ENCODE results near the gene RBM4B.

The RBM4B gene

GRCh38 chr11:66706989-66707388 is 29.3 kb upstream of the RBM4B start:
- DNase-seq: no peak

DNA sequence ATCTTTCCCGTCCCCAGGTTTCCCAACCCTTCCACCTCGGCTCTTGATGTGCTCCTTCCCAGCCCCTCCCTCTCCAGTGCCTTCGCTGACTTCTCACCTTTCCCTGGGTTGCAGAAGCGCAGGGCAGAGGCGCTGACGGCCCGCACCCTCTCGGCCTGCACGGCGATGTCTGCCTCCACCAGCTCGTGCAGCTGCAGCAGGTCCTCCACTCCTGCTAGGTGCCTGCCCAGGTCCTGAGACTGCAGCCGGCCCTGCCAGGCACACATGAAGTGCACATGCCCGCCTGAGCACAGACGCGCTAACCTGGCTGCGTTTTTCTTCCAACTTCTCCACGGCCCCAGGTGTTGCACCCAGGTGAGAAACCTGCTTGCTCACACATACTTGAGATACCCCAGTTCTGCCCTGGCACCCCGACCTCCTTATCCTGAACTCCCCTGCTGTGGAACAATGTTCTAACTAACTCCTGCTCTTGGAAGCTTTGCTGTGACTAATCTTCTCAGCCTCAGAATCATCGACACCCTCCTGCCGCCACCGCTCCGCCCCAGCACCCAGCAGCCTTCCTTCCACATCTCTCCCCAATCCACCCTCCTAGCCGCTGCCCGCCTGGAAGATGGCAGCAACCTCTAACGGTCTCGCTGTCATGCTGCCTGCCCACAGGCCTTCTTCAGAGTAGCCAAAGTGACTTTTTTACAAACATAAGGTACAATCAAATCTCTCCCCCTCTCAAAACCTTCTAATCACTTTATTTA is 28.1 kb upstream of the RBM4B start:
- no peak for DNase-seq

GRCh38 chr11:66704659-66705360 is 27.1 kb upstream of the RBM4B start:
- no peak for DNase-seq

DNA sequence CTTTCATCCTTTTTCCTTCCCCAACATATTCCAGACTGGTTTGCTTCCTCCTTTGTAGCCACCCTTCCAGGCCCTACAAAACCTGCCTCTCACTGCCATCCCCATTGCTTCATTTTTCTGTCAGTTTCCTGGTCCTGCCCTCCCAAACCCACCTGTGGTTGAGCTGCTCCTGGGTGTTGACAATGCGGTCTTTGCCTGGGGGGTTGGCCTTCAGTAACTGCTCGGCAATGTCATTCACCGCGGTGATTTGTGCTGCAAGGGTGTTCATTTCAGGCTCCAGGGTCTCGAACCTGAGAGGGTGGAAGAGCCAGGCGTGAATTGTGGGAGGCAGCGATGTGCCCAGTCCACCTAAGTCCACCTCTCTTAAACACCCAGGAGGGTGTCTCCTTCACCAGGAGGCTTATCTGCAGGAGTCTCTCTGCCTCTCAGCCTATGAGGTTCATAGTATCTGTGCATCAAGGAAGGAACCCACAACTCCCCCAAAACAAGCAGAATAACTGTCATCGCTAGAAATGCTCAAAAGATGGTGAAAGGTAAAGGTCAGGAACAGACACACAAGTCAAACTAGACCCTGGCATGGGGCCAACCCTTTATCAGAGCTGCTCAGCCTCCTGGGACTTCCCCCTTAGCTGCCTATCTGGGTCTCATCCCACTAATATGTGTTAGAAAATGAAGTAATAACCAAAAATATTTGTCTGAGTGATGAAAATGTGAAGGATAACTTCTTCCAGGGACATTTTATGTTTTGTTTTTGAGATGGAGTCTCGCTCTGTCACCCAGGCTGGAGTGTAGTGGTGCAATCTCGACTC is 23.9 kb upstream of the RBM4B start:
- no peak for DNase-seq

DNA sequence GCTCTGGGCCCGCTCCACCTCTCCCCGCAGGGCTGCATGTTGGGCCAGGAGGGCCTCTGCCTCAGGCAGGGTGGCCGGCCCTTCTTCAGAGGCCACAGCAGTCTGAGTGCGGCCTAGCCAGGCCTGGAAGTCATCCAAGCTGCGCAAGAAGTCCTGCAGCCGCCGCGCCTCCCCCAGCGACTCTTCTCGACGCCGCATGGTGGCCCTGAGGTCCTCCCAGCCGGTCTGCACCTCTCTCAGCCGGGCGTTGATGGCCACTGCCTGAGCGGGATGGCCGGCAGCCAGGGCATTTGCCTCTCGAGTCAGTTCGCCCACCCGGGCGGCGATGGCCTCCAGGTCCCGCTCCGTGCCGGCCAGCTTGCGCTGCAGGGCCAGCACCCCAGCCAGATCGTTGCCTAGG is 23.1 kb upstream of the RBM4B start:
- DNase-seq: no peak

DNA sequence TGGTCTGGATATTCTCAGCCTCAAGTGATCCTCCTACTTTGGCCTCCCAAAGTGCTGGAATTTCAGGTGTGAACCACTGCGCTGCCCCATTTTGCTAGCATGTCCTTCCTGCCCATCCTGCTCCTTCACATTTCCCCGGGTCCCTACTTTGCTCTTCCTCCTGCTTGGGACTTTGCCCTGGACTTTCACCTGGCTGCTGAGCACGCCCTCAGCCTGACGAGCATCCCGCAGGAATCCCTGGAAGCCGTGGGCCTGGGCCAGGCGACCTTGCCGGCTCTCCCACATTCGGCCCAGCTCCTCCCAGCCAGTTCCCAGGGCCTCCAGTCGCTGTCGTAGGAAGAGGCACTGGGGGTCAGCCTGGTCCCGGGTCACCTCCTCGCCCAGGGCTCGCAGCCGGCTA is 22.6 kb upstream of the RBM4B start:
- no peak for DNase-seq

- DNase-seq: no peak
Measured at GRCh38 chr11:66698491-66698890, 20.8 kb upstream of the RBM4B start.

- DNase-seq: no peak
Measured at GRCh38 chr11:66697988-66698387, 20.3 kb upstream of the RBM4B start.

DNA sequence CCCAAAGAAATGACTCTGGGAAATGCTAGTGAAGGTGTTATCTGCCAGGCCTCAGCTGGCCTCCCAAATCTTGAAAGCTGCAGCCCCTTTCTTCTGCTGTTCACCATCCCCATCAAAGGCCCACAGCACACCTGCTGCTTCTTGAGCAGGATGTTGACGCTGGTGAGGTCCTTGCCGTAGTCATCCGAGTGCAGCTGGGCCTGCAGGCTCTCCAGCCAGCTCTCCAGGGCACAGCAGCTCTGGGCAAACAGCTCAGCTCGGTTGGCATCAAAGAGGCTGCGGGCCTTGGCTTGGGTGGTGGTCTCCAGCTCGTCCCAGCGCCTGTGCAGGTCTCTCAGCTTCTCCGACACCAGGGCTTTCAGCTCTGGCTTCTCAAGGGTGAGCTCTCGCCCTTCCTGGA is 18.5 kb upstream of the RBM4B start:
- DNase-seq: no peak

GRCh38 chr11:66694732-66695207 is 17.1 kb upstream of the RBM4B start:
- DNase-seq: peak; percentile 95

- no peak for DNase-seq
Measured at GRCh38 chr11:66694056-66694410, 16.3 kb upstream of the RBM4B start.

DNA sequence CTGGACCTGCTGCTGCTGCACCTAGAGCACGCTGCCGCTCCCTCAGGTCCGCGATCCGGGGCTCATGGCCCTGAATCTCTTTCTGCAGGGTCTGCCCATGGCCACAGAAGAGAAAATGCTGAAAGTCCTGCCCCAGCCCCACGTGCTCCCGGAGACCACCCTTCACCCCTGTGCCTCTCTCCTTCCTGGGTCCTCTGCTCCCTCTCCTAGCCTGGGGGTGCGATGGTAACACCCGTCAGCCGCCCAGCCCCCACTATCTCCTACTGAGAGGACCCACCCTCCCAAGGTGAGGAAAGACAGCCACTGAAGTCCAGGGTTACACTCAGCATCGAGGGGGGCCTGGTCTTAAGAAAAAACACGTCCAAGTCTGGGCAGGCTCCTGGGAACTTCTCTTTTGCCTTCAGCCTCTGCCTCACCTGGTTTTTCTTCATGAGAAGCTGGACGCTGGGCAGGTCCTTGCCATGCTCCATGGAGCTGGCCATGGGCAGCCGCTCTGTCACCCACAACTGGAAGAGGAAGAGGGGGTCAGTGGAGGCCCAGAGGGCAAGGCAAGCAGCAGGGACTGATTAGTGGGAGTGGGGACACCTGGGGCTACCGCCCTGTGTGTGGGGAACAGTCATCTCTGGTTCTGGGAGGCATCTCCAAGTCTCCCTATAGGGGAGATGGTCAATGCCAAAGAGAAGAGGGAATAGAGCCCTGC is 15.8 kb upstream of the RBM4B start:
- no peak for DNase-seq

- DNase-seq: no peak
Measured at GRCh38 chr11:66692871-66693331, 15.2 kb upstream of the RBM4B start.

DNA sequence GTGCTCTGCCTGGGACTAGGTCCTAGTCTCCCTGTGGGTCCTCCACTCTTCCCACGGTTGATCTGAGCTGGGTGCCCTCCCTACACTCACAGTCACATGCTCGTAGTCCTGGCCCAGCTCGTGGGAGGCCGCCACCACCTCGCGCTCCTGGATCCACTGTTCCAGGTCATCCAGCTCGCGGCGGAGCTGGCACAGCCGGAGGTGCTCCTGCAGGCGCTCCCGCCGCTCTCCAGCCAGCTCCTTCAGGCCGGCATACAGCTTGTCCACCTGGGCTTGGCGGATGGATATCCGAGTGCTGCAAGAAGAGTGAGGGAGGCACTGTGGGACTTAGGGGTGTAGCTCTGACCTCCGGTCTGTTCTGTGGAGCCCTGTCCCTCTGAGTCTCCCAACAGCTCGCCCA is 14.8 kb upstream of the RBM4B start:
- DNase-seq: no peak

DNA sequence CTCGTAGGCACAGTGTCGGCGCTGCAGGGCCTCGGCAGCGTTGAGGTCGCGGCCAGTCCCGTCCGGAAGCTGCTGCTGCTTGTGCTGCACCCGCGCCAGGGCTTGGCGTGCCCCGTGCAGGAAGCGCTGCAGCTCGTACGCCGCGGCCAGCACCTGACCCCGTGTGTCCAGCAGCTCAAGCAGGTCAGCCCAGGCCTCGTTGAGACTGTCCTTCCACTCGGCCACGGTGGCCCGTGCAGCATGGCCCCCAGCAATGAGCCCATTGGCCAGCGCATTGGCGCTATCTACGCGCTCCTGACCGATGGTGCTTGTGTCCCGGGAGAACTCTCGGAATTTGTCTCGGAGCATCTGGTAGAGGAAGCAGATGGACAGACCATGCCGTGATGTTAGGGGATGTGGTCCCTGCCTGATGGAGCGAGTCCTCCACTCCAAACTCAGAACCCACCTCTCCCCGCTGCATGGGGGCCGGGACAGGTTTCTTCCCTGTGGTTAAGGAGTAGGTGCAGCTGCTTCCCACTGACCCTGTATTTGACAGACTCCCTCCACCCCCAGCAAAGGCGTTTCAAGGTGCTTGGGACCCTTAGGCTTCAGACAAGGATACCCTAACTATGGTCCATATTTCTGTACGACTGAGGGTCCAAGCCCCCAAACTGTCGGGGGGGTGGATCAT is 13.8 kb upstream of the RBM4B start:
- DNase-seq: no peak

GRCh38 chr11:66689661-66690590 is 12.2 kb upstream of the RBM4B start:
- no peak for DNase-seq

DNA sequence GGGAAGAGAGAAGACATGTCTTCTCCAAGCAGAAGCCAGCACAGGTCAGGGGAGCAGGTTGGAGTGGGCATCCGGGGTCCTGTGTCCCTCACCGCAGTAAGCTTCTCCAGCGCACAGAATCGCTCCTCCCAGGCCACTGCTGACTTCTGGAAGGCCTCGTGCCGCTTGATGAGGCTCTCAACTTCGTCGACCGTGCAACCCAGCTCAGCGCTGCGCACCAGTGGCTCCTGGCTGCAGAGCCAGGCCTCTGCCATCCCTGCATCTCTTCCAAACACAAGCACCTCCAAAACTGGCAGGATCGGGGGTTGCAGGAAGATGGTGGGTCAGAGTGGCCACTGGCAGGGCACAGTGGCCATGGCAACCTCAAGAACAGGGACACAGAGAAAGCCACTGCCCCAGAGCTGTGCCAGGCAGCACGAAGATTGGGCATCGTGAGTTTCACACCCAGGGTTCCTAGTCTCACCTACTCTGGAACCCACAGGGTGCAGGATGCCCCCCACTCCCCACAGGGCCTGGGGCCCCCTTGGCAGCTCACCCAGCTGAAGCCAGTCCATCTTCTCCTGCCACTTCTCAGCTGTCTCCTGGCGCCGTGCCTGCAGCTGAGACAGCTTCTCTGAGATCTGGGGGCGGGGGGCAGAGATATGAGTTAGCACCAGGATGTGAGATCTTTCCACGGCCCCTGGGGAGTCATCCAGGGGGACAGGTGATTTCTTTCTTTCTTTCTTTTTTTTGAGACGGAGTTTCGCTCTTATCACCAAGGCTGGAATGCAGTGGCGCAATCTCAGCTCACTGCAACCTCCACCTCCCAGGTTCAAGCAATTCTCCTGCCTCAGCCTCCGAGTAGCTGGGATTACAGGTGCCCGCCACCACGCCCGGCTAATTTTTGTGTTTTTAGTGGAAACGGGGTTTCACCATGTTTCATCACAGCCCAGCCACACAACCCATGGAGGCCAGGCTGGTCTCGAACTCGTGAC is 11.2 kb upstream of the RBM4B start:
- DNase-seq: no peak

DNA sequence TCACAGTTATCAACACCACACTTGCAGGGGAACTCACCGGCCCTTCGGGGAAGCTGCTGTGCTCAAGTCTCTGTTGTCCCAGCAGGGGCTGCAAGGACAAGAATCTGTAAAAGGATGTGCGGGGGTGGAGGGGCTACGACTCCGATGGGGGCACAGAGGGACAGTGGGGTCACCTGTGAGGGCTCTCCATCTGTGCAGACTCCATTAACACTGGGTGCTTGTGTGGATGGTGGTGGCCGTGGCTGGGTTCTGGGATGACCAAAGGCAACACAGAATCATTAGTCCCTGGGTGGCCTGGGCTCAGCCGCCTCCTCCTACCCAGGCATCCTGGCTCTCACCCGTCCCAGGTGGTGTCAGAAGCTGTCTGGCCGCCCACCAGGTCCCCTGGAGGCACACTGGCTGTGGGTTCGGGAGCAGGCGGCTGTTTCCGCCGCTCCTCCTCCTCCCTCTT is 10.2 kb upstream of the RBM4B start:
- DNase-seq: no peak

- DNase-seq: no peak
Measured at GRCh38 chr11:66686801-66687750, 9.4 kb upstream of the RBM4B start.
